GM18909 (cell line): ENCODE data around the gene GPRC5A.
"Not testable (repeated sequence)": the region's sequence is repeated elsewhere in the genome, so short reads cannot be mapped to it uniquely, and the experiment has no call there.

Experiments
- ATAC-seq: cut with Tn5 transposase; IDR thresholded peaks from one replicate; pipeline ENCODE4 v1.9.1; 2021; ENCODE audit warnings: mild to moderate bottlenecking; ENCODE audit not compliant: unreplicated experiment, poor library complexity

GPRC5A gene

GRCh38 chr12:12891080-12891880, at the start of gene GPRC5A:
Gene GPRC5A (plus strand): TSS chr12:12891562. CDS start chr12:12908250, 16,688 bp downstream.
- ATAC-seq, result no peak

- ATAC-seq, result no peak
Observed at GRCh38 chr12:12845794-12846243, 45.5 kb upstream of the GPRC5A start.

- not testable (repeated sequence) for ATAC-seq
Observed at GRCh38 chr12:12846780-12847179, 44.6 kb upstream of the GPRC5A start.

- no peak for ATAC-seq
Observed at GRCh38 chr12:12853435-12853834, 37.9 kb upstream of the GPRC5A start.

- ATAC-seq, result no peak
Observed at GRCh38 chr12:12859690-12860089, 31.7 kb upstream of the GPRC5A start.

- ATAC-seq, result no peak
Observed at GRCh38 chr12:12864243-12864642, 27.1 kb upstream of the GPRC5A start.

GRCh38 chr12:12868477-12869235, 22.7 kb upstream of the GPRC5A start:
- no peak for ATAC-seq

- ATAC-seq, result no peak
Observed at GRCh38 chr12:12870465-12870864, 20.9 kb upstream of the GPRC5A start.

- no peak for ATAC-seq
Observed at GRCh38 chr12:12871587-12872138, 19.7 kb upstream of the GPRC5A start.

GRCh38 chr12:12872139-12872933, 19.0 kb upstream of the GPRC5A start:
- ATAC-seq, result no peak

- no peak for ATAC-seq
Observed at GRCh38 chr12:12872934-12873275, 18.5 kb upstream of the GPRC5A start.

GRCh38 chr12:12874029-12874428, 17.3 kb upstream of the GPRC5A start:
- no peak for ATAC-seq

GRCh38 chr12:12875301-12875700, 16.1 kb upstream of the GPRC5A start:
- ATAC-seq, result not testable (repeated sequence)

GRCh38 chr12:12877153-12877768, 14.1 kb upstream of the GPRC5A start:
- no peak for ATAC-seq

GRCh38 chr12:12877781-12878455, 13.4 kb upstream of the GPRC5A start:
- ATAC-seq, result no peak

- ATAC-seq, result no peak
Observed at GRCh38 chr12:12880537-12880936, 10.8 kb upstream of the GPRC5A start.

GRCh38 chr12:12881151-12881909, 10.0 kb upstream of the GPRC5A start:
- no peak for ATAC-seq

GRCh38 chr12:12882288-12882687, 9.1 kb upstream of the GPRC5A start:
- no peak for ATAC-seq
